Left lung (tissue), 10 donors: ENCODE data around the gene GRIN2D. TPM values are rescaled to one million over a fixed set of nuclear protein-coding genes. Genes with fewer than 3 reads are reported as not detected.

Experiments
- ATAC-seq: fragments of 200-7000 bp; cut with Tn5 transposase; one replicate; pipeline ENCODE4 v1.9.1; 2020; ENCODE audit warnings: moderate library complexity
- DNase-seq, 4 donors: peaks; one replicate each; pipeline ENCODE4 v3.0.0-alpha.2; 2013 to 2020
- H3K27ac ChIP-seq, 2 donors: fragments of 200-600 bp; sonication (generic) in 1 of 2; one replicate each; pipeline versions ENCODE4 v1.5.0 to v1.8.0; 2020 to 2021
- H3K27me3 ChIP-seq, 2 donors: fragments of 200-600 bp; sonication (generic) in 1 of 2; one replicate each; pipeline versions ENCODE4 v1.5.0 to v1.8.0; 2020 to 2021
- H3K36me3 ChIP-seq, 2 donors: fragments of 200-600 bp; sonication (generic) in 1 of 2; one replicate each; pipeline versions ENCODE4 v1.5.0 to v1.8.0; 2020 to 2021
- H3K4me1 ChIP-seq, 2 donors: fragments of 200-600 bp; one replicate each; pipeline ENCODE4 v1.8.0; 2021
- H3K4me3 ChIP-seq, 2 donors: fragments of 200-600 bp; sonication (generic) in 1 of 2; one replicate each; pipeline versions ENCODE4 v1.5.0 to v1.8.0; 2020 to 2021; ENCODE audit warnings: mild to moderate bottlenecking in 1 of 2
- H3K9me3 ChIP-seq, 2 donors: fragments of 200-600 bp; sonication (generic) in 1 of 2; one replicate each; pipeline versions ENCODE4 v1.5.0 to v1.8.0; 2020 to 2021
- intact Hi-C, 2 donors: fragments of 100-400 bp; cut with DNase I; formaldehyde crosslinking; loops; one replicate each; pipeline versions ENCODE4 v1.11.2 to v1.14.2; 2022
- polyA plus RNA-seq, 6 donors: library from polyadenylated mRNA; unstranded; fragments of 120-200 nt; gene quantifications; one replicate each; pipeline ENCODE4 v1.2.1, GENCODE V29; 2013; ENCODE audit not compliant: insufficient read length in 6 of 6
- total RNA-seq, 2 donors: library from RNA; stranded (reverse); fragmentation: NEBNext Ultra II Directional; extraction: Animal tissue kit (Norgen Biotek cat#: 25700); gene quantifications; one replicate each; pipeline ENCODE4 v1.2.1, GENCODE V29; 2021
- TF ChIP-seq, protein P1 (sequence below), 2 donors: fragments of 200-600 bp; sonication (generic) in 1 of 2; IDR thresholded peaks; one replicate each; pipeline versions ENCODE4 v1.5.0 to v1.8.0; 2021; ENCODE audit warnings: antibody characterized with exemption in 2 of 2
- donor health status: DM: no; HTN: yes; CAD: no.
- donor health status: DM: no; HTN: no; CAD: no.

The GRIN2D gene
- total and polyA plus RNA-seq, 8 donors, result 0.25 to 1.3 (median 0.34) TPM

DNA sequence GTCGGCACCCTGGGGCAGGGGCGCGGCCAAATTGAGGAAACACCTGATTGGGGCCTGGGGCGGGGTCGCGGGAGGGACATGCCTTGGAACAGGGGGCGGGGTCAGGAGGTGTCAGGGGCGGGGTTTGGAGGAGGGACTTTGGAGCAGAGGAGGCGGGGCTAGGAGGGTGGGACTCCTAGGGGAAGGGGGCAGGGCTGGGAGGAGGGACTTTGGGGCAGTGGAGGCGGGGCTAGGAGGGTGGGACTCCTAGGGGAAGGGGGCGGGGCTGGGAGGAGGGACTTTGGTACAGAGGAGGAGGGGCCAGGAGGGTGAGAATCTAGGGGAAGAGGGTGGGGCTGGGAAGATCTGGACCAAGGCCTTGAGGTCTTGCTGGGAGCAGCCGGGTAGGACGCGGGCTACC lies 21.9 kb downstream of the GRIN2D start:
- Histone ChIP-seq H3K27me3 (peaks cover 0 to 65% of the 10 kb centered on the region in 2 donors), H3K4me3 (peak overlapping the region in 1 of 2 donors; percentile 28), H3K36me3 (no peaks in the 10 kb centered on the region), H3K4me1 (peaks cover 0 to 6% of the 10 kb centered on the region in 2 donors), H3K27ac (no peak overlapping the region), H3K9me3 (no peaks in the 10 kb centered on the region)
- TF ChIP-seq, protein P1, sequence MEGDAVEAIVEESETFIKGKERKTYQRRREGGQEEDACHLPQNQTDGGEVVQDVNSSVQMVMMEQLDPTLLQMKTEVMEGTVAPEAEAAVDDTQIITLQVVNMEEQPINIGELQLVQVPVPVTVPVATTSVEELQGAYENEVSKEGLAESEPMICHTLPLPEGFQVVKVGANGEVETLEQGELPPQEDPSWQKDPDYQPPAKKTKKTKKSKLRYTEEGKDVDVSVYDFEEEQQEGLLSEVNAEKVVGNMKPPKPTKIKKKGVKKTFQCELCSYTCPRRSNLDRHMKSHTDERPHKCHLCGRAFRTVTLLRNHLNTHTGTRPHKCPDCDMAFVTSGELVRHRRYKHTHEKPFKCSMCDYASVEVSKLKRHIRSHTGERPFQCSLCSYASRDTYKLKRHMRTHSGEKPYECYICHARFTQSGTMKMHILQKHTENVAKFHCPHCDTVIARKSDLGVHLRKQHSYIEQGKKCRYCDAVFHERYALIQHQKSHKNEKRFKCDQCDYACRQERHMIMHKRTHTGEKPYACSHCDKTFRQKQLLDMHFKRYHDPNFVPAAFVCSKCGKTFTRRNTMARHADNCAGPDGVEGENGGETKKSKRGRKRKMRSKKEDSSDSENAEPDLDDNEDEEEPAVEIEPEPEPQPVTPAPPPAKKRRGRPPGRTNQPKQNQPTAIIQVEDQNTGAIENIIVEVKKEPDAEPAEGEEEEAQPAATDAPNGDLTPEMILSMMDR (IDR thresholded peaks at IDR 0.05), result no peak
- intact Hi-C loops, result no loop called here
- DNase-seq (peak in 2 of 4 donors; percentile 90), ATAC-seq (peak; percentile 94)

DNA sequence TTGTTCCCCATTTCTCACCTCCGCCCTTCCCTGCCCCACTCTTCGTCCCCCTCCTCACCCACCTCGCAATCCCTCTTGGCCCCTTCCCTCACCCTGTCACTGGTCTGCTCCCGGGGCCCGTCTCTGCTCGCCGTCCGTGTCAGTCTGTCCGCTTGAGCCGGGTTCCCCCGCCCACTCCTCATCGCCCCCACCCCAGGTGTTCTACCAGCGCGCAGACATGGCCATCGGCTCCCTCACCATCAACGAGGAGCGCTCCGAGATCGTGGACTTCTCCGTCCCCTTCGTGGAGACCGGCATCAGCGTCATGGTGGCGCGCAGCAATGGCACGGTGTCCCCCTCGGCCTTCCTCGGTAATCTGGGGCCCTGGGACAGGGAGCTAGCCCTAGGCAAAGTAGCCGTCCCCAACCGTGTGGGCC lies 22.3 kb downstream of the GRIN2D start:
- H3K36me3 ChIP-seq, result no peaks in the 10 kb centered on the region
- DNase-seq (peak in 1 of 4 donors; percentile 70), ATAC-seq (peak; percentile 6)
- TF ChIP-seq, protein P1 (IDR thresholded peaks at IDR 0.05), result no peak
- H3K9me3 ChIP-seq, result no peaks in the 10 kb centered on the region
- peaks cover 0 to 65% of the 10 kb centered on the region in 2 donors for H3K27me3 ChIP-seq
- H3K27ac ChIP-seq, result no peak overlapping the region
- H3K4me1 ChIP-seq, result peaks cover 0 to 6% of the 10 kb centered on the region in 2 donors
- peak overlapping the region in 1 of 2 donors; percentile 28 for H3K4me3 ChIP-seq
- intact Hi-C loops, result no loop called here

GRCh38 chr19:48417421-48417820 lies 24.0 kb downstream of the GRIN2D start:
- TF ChIP-seq, protein P1 (IDR thresholded peaks at IDR 0.05), result no peak
- Histone ChIP-seq H3K27me3 (peaks cover 0 to 58% of the 10 kb centered on the region in 2 donors), H3K4me1 (peaks cover 0 to 6% of the 10 kb centered on the region in 2 donors), H3K36me3 (no peaks in the 10 kb centered on the region), H3K9me3 (no peaks in the 10 kb centered on the region), H3K27ac (no peak overlapping the region), H3K4me3 (no peak overlapping the region)
- intact Hi-C loops, result no loop called here
- ATAC-seq (no peak), DNase-seq (peak in 1 of 4 donors; percentile 51)

GRCh38 chr19:48418317-48419064 lies 25.0 kb downstream of the GRIN2D start:
- DNase-seq (peak in 1 of 4 donors; percentile 15), ATAC-seq (no peak)
- intact Hi-C loops, result no loop called here
- no peaks in the 10 kb centered on the region for H3K36me3 ChIP-seq
- H3K4me3 ChIP-seq, result no peak overlapping the region
- H3K9me3 ChIP-seq, result no peaks in the 10 kb centered on the region
- peaks cover 0 to 54% of the 10 kb centered on the region in 2 donors for H3K27me3 ChIP-seq
- TF ChIP-seq, protein P1 (IDR thresholded peaks at IDR 0.05), result no peak
- peaks cover 0 to 6% of the 10 kb centered on the region in 2 donors for H3K4me1 ChIP-seq
- H3K27ac ChIP-seq, result no peak overlapping the region

- no peak overlapping the region for H3K4me3 ChIP-seq
- H3K9me3 ChIP-seq, result no peaks in the 10 kb centered on the region
- intact Hi-C loops, result no loop called here
Measured at GRCh38 chr19:48419158-48419920, 25.9 kb downstream of the GRIN2D start.

More at GRCh38 chr19:48419158-48419920, 25.9 kb downstream of the GRIN2D start:
- Histone ChIP-seq H3K4me1 (peaks cover 0 to 6% of the 10 kb centered on the region in 2 donors), H3K36me3 (no peaks in the 10 kb centered on the region), H3K27me3 (peaks cover 0 to 46% of the 10 kb centered on the region in 2 donors), H3K27ac (no peak overlapping the region)
- DNase-seq (peak in 1 of 4 donors; percentile 74), ATAC-seq (peak; percentile 42)
- TF ChIP-seq, protein P1 (IDR thresholded peaks at IDR 0.05), result no peak
